HFFc6 (cell line): ENCODE results near the gene TTC5. TPM values are rescaled to one million over a fixed set of nuclear protein-coding genes. Genes with fewer than 3 reads are reported as not detected.
"Not testable (repeated sequence)": the region's sequence is repeated elsewhere in the genome, so short reads cannot be mapped to it uniquely, and the experiment has no call there.

Source experiments
- DNase-seq: peaks from one replicate; pipeline ENCODE4 v3.0.0-alpha.2; 2018
- H3K27ac Mint-ChIP-seq: 2 replicates; pipeline ENCODE4 v1.8.0; 2020; ENCODE audit warnings: mild to moderate bottlenecking, mixed read lengths
- H3K27me3 Mint-ChIP-seq: 2 replicates; pipeline ENCODE4 v1.8.0; 2021; ENCODE audit warnings: mild to moderate bottlenecking, moderate library complexity, mixed read lengths; ENCODE audit not compliant: insufficient read depth
- H3K36me3 Mint-ChIP-seq: 2 replicates; pipeline ENCODE4 v1.8.0; 2021; ENCODE audit warnings: low read depth, mixed read lengths
- H3K4me1 Mint-ChIP-seq: 2 replicates; pipeline ENCODE4 v1.8.0; 2020; ENCODE audit warnings: low read depth, mixed read lengths
- H3K4me3 Mint-ChIP-seq: 2 replicates; pipeline ENCODE4 v1.8.0; 2020; ENCODE audit warnings: mild to moderate bottlenecking, moderate library complexity, mixed read lengths
- H3K9me3 Mint-ChIP-seq: 2 replicates; pipeline ENCODE4 v1.8.0; 2020; ENCODE audit warnings: mild to moderate bottlenecking, mixed read lengths
- CTCF ChIP-seq: fragments of 200-600 bp; sonication (generic); IDR thresholded peaks from 2 replicates; pipeline ENCODE4 v1.5.0; 2021; ENCODE audit warnings: antibody characterized with exemption, mild to moderate bottlenecking
- total RNA-seq, 6 experiments: library from RNA; stranded (reverse); fragmentation: NEBNext Ultra II Directional; extraction: Animal tissue kit (Norgen Biotek cat#: 25700); gene quantifications; 2 replicates in 1 of 6; 3 replicates in 5 of 6; pipeline ENCODE4 v1.2.3, GENCODE V29; 2021

Gene TTC5
- total RNA-seq, 6 experiments from 2014 or later = 21.3 to 27.1 (median 23.3) TPM

- Mint-ChIP-seq H3K36me3 (peaks cover 58% of the 10 kb centered on the region), H3K9me3 (peaks cover 30% of the 10 kb centered on the region), H3K27ac (no peak overlapping the region), H3K27me3 (no peaks in the 10 kb centered on the region), H3K4me1 (peaks cover 7% of the 10 kb centered on the region), H3K4me3 (no peak overlapping the region)
- TF ChIP-seq CTCF = no peak
- DNase-seq = no peak
Measured at GRCh38 chr14:20277409-20277808, 28.3 kb downstream of the TTC5 start.

- peaks cover 32% of the 10 kb centered on the region for H3K9me3 Mint-ChIP-seq
Measured at GRCh38 chr14:20274062-20274461, 31.7 kb downstream of the TTC5 start.

DNA sequence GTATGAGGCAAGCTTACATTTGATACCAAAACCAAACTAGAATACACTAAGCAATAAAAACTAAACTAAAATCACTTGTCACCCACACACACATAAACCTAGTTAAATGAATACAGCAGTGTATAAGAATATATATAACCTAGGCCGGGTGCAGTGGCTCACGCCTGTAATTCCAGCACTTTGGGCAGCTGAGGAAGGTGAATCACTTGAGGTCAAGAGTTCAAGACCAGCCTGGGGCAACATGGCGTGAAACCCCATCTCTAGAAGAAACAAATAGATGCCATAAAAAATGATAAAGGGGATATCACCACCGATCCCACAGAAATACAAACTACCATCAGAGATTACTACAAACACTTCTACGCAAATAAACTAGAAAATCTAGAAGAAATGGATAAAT lies 41.4 kb downstream of the TTC5 start:
- not testable (repeated sequence) for DNase-seq, H3K27me3 Mint-ChIP-seq

More at GRCh38 chr14:20274062-20274461, 31.7 kb downstream of the TTC5 start:
- Mint-ChIP-seq H3K4me1 (peaks cover 7% of the 10 kb centered on the region), H3K27ac (no peak overlapping the region), H3K4me3 (no peak overlapping the region), H3K27me3 (no peaks in the 10 kb centered on the region), H3K36me3 (peaks cover 41% of the 10 kb centered on the region)
- DNase-seq = no peak
- no peak for TF ChIP-seq CTCF

DNA sequence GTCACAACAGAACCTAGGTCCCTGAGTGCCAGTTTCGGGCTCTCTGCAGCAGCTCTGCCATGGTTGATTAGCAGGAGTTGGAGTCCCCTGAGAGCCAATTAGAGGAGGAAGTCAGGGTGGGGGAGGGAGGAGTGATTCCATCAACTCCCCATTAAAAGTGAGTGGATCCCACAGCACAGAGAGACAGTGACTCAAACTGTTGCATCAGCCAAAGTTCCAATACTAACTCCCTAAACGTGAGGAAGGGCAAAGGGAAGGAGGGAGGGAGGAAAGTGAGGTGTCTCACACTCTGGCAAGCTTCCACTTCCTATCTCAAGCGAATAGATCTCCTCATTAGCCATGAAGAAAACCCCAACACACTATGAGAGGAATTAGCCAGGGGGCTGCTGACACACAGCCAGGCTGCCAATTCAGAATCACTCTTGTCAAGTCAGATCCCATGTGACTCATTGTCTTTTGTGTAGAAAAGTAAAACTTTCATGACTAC lies 43.1 kb downstream of the TTC5 start:
- Mint-ChIP-seq H3K27me3 (no peaks in the 10 kb centered on the region; the same call in 1 of the 2 replicates), H3K27ac (peak overlapping the region; percentile 74), H3K4me1 (peaks cover 32% of the 10 kb centered on the region), H3K9me3 (no peaks in the 10 kb centered on the region), H3K4me3 (peak overlapping the region; percentile 42), H3K36me3 (no peaks in the 10 kb centered on the region)
- TF ChIP-seq CTCF = no peak
- DNase-seq = peak; percentile 66

More for the DNA sequence above, 41.4 kb downstream of the TTC5 start:
- not testable (repeated sequence) for H3K36me3 Mint-ChIP-seq, H3K27ac Mint-ChIP-seq, H3K9me3 Mint-ChIP-seq, H3K4me3 Mint-ChIP-seq
- H3K4me1 Mint-ChIP-seq = peaks cover 32% of the 10 kb centered on the region

DNA sequence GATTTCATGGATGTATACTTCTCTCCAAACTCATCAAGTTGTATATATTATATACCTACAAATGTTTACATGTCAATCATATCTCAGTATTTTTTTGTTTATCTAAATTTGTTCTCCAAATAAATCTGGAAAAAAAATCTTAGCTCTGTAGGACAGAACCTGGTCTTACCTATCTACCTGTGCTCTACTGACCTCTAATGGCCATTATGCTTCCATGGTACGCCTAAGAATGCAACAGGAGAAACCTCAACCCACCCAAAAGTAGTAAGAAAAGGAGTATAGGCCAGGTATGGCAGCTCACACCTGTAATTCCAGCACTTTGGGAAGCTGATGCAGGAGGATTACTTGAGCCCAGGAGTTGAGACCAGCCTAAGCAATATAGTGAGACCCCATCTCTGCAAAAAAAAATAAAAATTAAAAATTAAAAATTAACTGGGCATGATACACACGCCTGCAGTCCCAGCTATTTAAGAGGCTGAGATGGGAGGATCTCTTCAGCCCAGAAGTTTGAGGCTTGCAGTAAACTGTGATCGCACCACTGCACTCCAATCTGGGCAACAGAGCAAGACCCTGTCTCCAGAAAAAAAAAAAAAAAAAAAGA lies 58.0 kb downstream of the TTC5 start:
- Mint-ChIP-seq H3K27me3 (no peaks in the 10 kb centered on the region; the same call in none of the 2 replicates), H3K9me3 (no peaks in the 10 kb centered on the region), H3K4me1 (no peaks in the 10 kb centered on the region), H3K36me3 (no peaks in the 10 kb centered on the region), H3K4me3 (no peak overlapping the region), H3K27ac (no peak overlapping the region)
- no peak for DNase-seq
- TF ChIP-seq CTCF = no peak; the same call in 1 of the 2 replicates

Other genes starting within 250 kb of the TTC5 start
- not detected for gene OR4L1, start 245.9 kb downstream of the TTC5 start, total RNA-seq
- not detected for gene OR4K17, start 195.2 kb downstream of the TTC5 start, total RNA-seq
- gene OR4N5, start 167.1 kb downstream of the TTC5 start, total RNA-seq = not detected
- not detected for gene OR11G2, start 115.1 kb downstream of the TTC5 start, total RNA-seq
- not detected for gene OR11H6, start 82.2 kb downstream of the TTC5 start, total RNA-seq
- gene OR11H7, start 77.0 kb downstream of the TTC5 start, total RNA-seq = not detected
- not detected for gene OR11H4, start 66.7 kb downstream of the TTC5 start, total RNA-seq
- 10 to 100 TPM; 17.6 to 24.0 (median 20.3) TPM for gene CCNB1IP1, start 27.3 kb upstream of the TTC5 start, total RNA-seq
- 10 to 100 TPM; 15.7 to 22.9 (median 22.0) TPM for gene PARP2, start 37.7 kb upstream of the TTC5 start, total RNA-seq
- 10 to 100 TPM; 11.6 to 16.1 (median 13.7) TPM for gene TEP1, start 107.5 kb upstream of the TTC5 start, total RNA-seq
- under 1 TPM in 1 of 6 experiments, not detected in 5; 0.05 TPM for gene KLHL33, start 130.2 kb upstream of the TTC5 start, total RNA-seq
- 10 to 100 TPM; 26.4 to 33.8 (median 30.7) TPM for gene OSGEP, start 148.9 kb upstream of the TTC5 start, total RNA-seq
- 100 to 1,000 TPM; 161 to 189 (median 184) TPM for gene APEX1, start 149.3 kb upstream of the TTC5 start, total RNA-seq
- 10 to 100 TPM; 17.0 to 20.3 (median 19.2) TPM for gene PIP4P1, start 155.5 kb upstream of the TTC5 start, total RNA-seq
- 10 to 100 TPM; 19.8 to 32.3 (median 25.7) TPM for gene PNP, start 163.5 kb upstream of the TTC5 start, total RNA-seq
- under 1 TPM in 2 of 6 experiments, not detected in 4; 0.14 to 0.17 TPM for gene RNASE10, start 199.6 kb upstream of the TTC5 start, total RNA-seq